Hematopoietic multipotent progenitor cell (in vitro differentiated cells): Measurements from ENCODE around the gene WTAP. TPM values are rescaled to one million over a fixed set of nuclear protein-coding genes. Genes with fewer than 3 reads are reported as not detected.
"Not testable (repeated sequence)": the region's sequence is repeated elsewhere in the genome, so short reads cannot be mapped to it uniquely, and the experiment has no call there.

Experiments used
- DNase-seq, 3 donors: peaks; one replicate each; pipeline ENCODE4 v3.0.0-alpha.2; 2011 to 2015; ENCODE audit warnings: low read depth in 2 of 3, low spot score in 2 of 3
- total RNA-seq: library from RNA; depleted of rRNA; stranded (reverse); fragments of >200 nt; gene quantifications from one replicate; pipeline ENCODE4 v1.2.3, GENCODE V29; 2012

The WTAP gene
- total RNA-seq, 1 donor: 54.7 TPM

GRCh38 chr6:159726255-159726917 is 920 bp upstream of the WTAP start:
- DNase-seq: no peak

GRCh38 chr6:159727717-159728445 is 575 bp downstream of the WTAP start:
- no peak for DNase-seq

- no peak for DNase-seq
These were observed 1.2 kb downstream of the WTAP start for GRCh38 chr6:159728531-159728964.

- no peak for DNase-seq
These were observed 2.5 kb downstream of the WTAP start for GRCh38 chr6:159729598-159730331.

GRCh38 chr6:159730332-159730676 is 3.0 kb downstream of the WTAP start:
- DNase-seq: no peak

- DNase-seq: not testable (repeated sequence)
These were observed 5.2 kb downstream of the WTAP start for GRCh38 chr6:159732550-159732949.

- not testable (repeated sequence) for DNase-seq
These were observed 6.1 kb downstream of the WTAP start for GRCh38 chr6:159733395-159733794.

- DNase-seq: no peak
These were observed 9.6 kb downstream of the WTAP start for GRCh38 chr6:159736908-159737307.

- no peak for DNase-seq
These were observed 12.0 kb downstream of the WTAP start for GRCh38 chr6:159739341-159739740.

GRCh38 chr6:159742165-159742564 is 14.9 kb downstream of the WTAP start:
- DNase-seq: no peak

GRCh38 chr6:159745081-159745480 is 17.8 kb downstream of the WTAP start:
- no peak for DNase-seq

- DNase-seq: no peak
These were observed 19.5 kb downstream of the WTAP start for GRCh38 chr6:159746759-159747158.

- DNase-seq: not testable (repeated sequence)
These were observed 20.8 kb downstream of the WTAP start for GRCh38 chr6:159748127-159748526.

- no peak for DNase-seq
These were observed 24.1 kb downstream of the WTAP start for GRCh38 chr6:159751448-159751847.

GRCh38 chr6:159753081-159753872 is 26.0 kb downstream of the WTAP start:
- DNase-seq: no peak

- no peak for DNase-seq
These were observed 27.1 kb downstream of the WTAP start for GRCh38 chr6:159754401-159754800.

- no peak for DNase-seq
These were observed 27.9 kb downstream of the WTAP start for GRCh38 chr6:159754959-159755914.

- no peak for DNase-seq
These were observed 29.2 kb downstream of the WTAP start for GRCh38 chr6:159756508-159756907.

GRCh38 chr6:159758031-159759001 is 31.0 kb downstream of the WTAP start:
- no peak for DNase-seq
